GM12878 (cell line): ENCODE measurements around the gene KIR2DL3.

ENCODE experiments used
- CHD2 ChIP-seq: IDR thresholded peaks from 2 replicates; pipeline ENCODE4 v1.6.1; 2011; ENCODE audit warnings: low read depth, low read length, improper control_type of control experiment, borderline replicate concordance
- JUND ChIP-seq: IDR thresholded peaks from 2 replicates; pipeline ENCODE4 v1.6.1; 2012; ENCODE audit warnings: low read depth, mild to moderate bottlenecking, low read length, improper control_type of control experiment, moderate library complexity
- KDM1A ChIP-seq: fragments of 200-600 bp; sonication (generic); IDR thresholded peaks from 2 replicates; pipeline ENCODE4 v1.6.1; 2016; ENCODE audit warnings: borderline replicate concordance
- SIX5 ChIP-seq: IDR thresholded peaks from 2 replicates; pipeline ENCODE4 v1.6.1; 2011; ENCODE audit warnings: mild to moderate bottlenecking, low read depth, low read length, moderate library complexity; ENCODE audit not compliant: severe bottlenecking
- SMC3 ChIP-seq: IDR thresholded peaks from 2 replicates; pipeline ENCODE4 v1.6.1; 2011; ENCODE audit warnings: low read length, improper control_type of control experiment, borderline replicate concordance
- SP1 ChIP-seq: IDR thresholded peaks from one replicate; pipeline ENCODE4 v1.6.1; 2011; ENCODE audit warnings: low read depth, low read length
- ZNF274 ChIP-seq: IDR thresholded peaks from one replicate; pipeline ENCODE4 v1.8.0; 2011; ENCODE audit not compliant: insufficient read length, insufficient read depth
- TF ChIP-seq, protein P1 (sequence below), 3 experiments: IDR thresholded peaks in 2 of 3; conservative IDR thresholded peaks in 1 of 3; 2 replicates each; pipeline ENCODE4 v1.5.1; 2011; ENCODE audit warnings: low read depth in 3 of 3, low read length in 3 of 3, mild to moderate bottlenecking in 3 of 3, control low read depth in 2 of 3, moderate library complexity in 2 of 3, inconsistent platforms in 1 of 3, mixed read lengths in 1 of 3; ENCODE audit not compliant: control insufficient read depth in 2 of 3, insufficient read depth in 1 of 3; ENCODE audit errors: extremely low read depth in 1 of 3
- TF ChIP-seq, protein P2 (sequence below): IDR thresholded peaks from 2 replicates; pipeline ENCODE4 v1.6.1; 2011; ENCODE audit warnings: low read depth, mild to moderate bottlenecking, low read length, moderate library complexity, borderline replicate concordance; ENCODE audit errors: extremely low read depth
- TF ChIP-seq, protein P3 (sequence below): IDR thresholded peaks from 2 replicates; pipeline ENCODE4 v1.6.1; 2012; ENCODE audit warnings: mild to moderate bottlenecking, low read depth, low read length
- TF ChIP-seq, protein P4 (sequence below): IDR thresholded peaks from 2 replicates; pipeline ENCODE4 v1.6.1; 2012; ENCODE audit warnings: low read depth, low read length, improper control_type of control experiment

DNA sequence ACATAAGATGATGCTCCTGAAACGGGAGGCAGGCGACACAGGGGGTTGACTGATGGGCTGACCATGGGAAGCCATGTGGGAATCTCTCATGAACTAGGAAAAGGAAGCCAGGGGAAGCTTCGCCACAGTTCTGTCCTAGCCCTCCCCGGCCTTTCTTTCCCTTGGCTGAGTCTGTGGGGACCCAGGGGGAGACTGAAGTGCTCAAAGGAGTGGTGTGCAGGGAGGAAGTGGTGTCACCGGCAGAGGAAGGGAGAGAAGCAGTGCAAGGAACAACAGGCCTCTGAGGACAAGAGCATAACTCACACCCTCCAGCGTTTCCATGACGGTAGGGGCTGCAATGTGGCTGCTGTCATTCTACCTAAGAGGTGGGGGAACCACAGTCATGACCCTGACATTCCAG, 13.0 kb upstream of the KIR2DL3 start:
- TF ChIP-seq SP1 (no peak), JUND (no peak), ZNF274 (no peak), SMC3 (no peak), CHD2 (no peak), SIX5 (no peak), KDM1A (no peak)
- TF ChIP-seq, protein P1, sequence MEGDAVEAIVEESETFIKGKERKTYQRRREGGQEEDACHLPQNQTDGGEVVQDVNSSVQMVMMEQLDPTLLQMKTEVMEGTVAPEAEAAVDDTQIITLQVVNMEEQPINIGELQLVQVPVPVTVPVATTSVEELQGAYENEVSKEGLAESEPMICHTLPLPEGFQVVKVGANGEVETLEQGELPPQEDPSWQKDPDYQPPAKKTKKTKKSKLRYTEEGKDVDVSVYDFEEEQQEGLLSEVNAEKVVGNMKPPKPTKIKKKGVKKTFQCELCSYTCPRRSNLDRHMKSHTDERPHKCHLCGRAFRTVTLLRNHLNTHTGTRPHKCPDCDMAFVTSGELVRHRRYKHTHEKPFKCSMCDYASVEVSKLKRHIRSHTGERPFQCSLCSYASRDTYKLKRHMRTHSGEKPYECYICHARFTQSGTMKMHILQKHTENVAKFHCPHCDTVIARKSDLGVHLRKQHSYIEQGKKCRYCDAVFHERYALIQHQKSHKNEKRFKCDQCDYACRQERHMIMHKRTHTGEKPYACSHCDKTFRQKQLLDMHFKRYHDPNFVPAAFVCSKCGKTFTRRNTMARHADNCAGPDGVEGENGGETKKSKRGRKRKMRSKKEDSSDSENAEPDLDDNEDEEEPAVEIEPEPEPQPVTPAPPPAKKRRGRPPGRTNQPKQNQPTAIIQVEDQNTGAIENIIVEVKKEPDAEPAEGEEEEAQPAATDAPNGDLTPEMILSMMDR (IDR thresholded peaks at IDR 0.05 in 2 of 3, conservative IDR thresholded peaks at IDR 0.05 in 1 of 3; ENCODE audit: control insufficient read depth in 2 of 3, extremely low read depth in 1 of 3, insufficient read depth in 1 of 3, low read depth in 3 of 3, low read length in 3 of 3) = no peak
- TF ChIP-seq, protein P2, sequence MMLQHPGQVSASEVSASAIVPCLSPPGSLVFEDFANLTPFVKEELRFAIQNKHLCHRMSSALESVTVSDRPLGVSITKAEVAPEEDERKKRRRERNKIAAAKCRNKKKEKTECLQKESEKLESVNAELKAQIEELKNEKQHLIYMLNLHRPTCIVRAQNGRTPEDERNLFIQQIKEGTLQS = no peak
- TF ChIP-seq, protein P3, sequence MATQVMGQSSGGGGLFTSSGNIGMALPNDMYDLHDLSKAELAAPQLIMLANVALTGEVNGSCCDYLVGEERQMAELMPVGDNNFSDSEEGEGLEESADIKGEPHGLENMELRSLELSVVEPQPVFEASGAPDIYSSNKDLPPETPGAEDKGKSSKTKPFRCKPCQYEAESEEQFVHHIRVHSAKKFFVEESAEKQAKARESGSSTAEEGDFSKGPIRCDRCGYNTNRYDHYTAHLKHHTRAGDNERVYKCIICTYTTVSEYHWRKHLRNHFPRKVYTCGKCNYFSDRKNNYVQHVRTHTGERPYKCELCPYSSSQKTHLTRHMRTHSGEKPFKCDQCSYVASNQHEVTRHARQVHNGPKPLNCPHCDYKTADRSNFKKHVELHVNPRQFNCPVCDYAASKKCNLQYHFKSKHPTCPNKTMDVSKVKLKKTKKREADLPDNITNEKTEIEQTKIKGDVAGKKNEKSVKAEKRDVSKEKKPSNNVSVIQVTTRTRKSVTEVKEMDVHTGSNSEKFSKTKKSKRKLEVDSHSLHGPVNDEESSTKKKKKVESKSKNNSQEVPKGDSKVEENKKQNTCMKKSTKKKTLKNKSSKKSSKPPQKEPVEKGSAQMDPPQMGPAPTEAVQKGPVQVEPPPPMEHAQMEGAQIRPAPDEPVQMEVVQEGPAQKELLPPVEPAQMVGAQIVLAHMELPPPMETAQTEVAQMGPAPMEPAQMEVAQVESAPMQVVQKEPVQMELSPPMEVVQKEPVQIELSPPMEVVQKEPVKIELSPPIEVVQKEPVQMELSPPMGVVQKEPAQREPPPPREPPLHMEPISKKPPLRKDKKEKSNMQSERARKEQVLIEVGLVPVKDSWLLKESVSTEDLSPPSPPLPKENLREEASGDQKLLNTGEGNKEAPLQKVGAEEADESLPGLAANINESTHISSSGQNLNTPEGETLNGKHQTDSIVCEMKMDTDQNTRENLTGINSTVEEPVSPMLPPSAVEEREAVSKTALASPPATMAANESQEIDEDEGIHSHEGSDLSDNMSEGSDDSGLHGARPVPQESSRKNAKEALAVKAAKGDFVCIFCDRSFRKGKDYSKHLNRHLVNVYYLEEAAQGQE = no peak
- TF ChIP-seq, protein P4, sequence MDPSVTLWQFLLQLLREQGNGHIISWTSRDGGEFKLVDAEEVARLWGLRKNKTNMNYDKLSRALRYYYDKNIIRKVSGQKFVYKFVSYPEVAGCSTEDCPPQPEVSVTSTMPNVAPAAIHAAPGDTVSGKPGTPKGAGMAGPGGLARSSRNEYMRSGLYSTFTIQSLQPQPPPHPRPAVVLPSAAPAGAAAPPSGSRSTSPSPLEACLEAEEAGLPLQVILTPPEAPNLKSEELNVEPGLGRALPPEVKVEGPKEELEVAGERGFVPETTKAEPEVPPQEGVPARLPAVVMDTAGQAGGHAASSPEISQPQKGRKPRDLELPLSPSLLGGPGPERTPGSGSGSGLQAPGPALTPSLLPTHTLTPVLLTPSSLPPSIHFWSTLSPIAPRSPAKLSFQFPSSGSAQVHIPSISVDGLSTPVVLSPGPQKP = no peak
